HCEC 1CT (cell line): ENCODE data around the gene SEMA3E.
A peak's percentile ranks its signal among the peaks of the same experiment; 100 is the strongest.

Experiments used
- DNase-seq: peaks from one replicate; pipeline ENCODE4 v3.0.0-alpha.2; 2017

The SEMA3E gene

GRCh38 chr7:83640731-83641537 is 8.0 kb downstream of the SEMA3E start:
- DNase-seq: no peak

- DNase-seq: no peak
These were observed 8.7 kb downstream of the SEMA3E start for GRCh38 chr7:83640240-83640639.

- DNase-seq: no peak
These were observed 15.4 kb downstream of the SEMA3E start for GRCh38 chr7:83633516-83633915.

GRCh38 chr7:83629117-83629880 is 19.6 kb downstream of the SEMA3E start:
- no peak for DNase-seq

- no peak for DNase-seq
These were observed 31.1 kb downstream of the SEMA3E start for GRCh38 chr7:83617858-83618257.

GRCh38 chr7:83614112-83614511 is 34.8 kb downstream of the SEMA3E start:
- no peak for DNase-seq

GRCh38 chr7:83613232-83613631 is 35.7 kb downstream of the SEMA3E start:
- DNase-seq: no peak

GRCh38 chr7:83611776-83612175 is 37.2 kb downstream of the SEMA3E start:
- DNase-seq: no peak

- DNase-seq: no peak
These were observed 38.2 kb downstream of the SEMA3E start for GRCh38 chr7:83610649-83611304.

GRCh38 chr7:83608716-83609115 is 40.2 kb downstream of the SEMA3E start:
- no peak for DNase-seq

- no peak for DNase-seq
These were observed 45.3 kb downstream of the SEMA3E start for GRCh38 chr7:83603649-83604048.

- DNase-seq: no peak
These were observed 49.8 kb downstream of the SEMA3E start for GRCh38 chr7:83599131-83599530.

GRCh38 chr7:83593921-83594475 is 54.9 kb downstream of the SEMA3E start:
- no peak for DNase-seq

GRCh38 chr7:83588602-83589240 is 60.2 kb downstream of the SEMA3E start:
- DNase-seq: no peak

- no peak for DNase-seq
These were observed 62.7 kb downstream of the SEMA3E start for GRCh38 chr7:83586281-83586680.

GRCh38 chr7:83581667-83582435 is 67.1 kb downstream of the SEMA3E start:
- no peak for DNase-seq

GRCh38 chr7:83579740-83580139 is 69.2 kb downstream of the SEMA3E start:
- peak; percentile 46 for DNase-seq

- no peak for DNase-seq
These were observed 73.5 kb downstream of the SEMA3E start for GRCh38 chr7:83575436-83575835.

- DNase-seq: no peak
These were observed 74.3 kb downstream of the SEMA3E start for GRCh38 chr7:83574616-83575015.

GRCh38 chr7:83562960-83563359 is 86.0 kb downstream of the SEMA3E start:
- no peak for DNase-seq

- no peak for DNase-seq
These were observed 86.7 kb downstream of the SEMA3E start for GRCh38 chr7:83562289-83562688.

GRCh38 chr7:83559887-83560286 is 89.1 kb downstream of the SEMA3E start:
- no peak for DNase-seq
